GM21390 (cell line): ENCODE measurements around the gene DGUOK.

ENCODE experiments used
- ATAC-seq: cut with Tn5 transposase; IDR thresholded peaks from one replicate; pipeline ENCODE4 v1.9.1; 2021; ENCODE audit not compliant: unreplicated experiment

Gene DGUOK

DNA sequence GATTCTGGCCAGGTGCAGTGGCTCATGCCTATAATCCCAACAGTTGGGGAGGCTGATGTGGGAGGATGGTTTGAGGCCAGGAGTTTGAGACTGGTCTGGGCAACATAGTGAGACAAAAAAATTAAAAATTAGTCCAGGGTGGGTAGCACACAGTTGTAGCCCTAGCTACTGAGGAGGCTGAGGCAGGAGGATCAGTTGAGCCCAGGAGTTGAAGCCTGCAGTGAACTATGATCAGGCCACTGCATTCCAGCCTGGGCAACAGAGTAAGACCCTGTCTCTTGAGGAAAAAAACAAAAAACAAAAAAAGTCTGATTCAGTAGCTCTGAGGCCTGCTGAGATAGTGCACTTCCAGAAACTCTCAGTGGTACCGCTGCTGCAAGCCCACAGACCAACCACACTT lies 50.1 kb downstream of the DGUOK start:
- no peak for ATAC-seq

DNA sequence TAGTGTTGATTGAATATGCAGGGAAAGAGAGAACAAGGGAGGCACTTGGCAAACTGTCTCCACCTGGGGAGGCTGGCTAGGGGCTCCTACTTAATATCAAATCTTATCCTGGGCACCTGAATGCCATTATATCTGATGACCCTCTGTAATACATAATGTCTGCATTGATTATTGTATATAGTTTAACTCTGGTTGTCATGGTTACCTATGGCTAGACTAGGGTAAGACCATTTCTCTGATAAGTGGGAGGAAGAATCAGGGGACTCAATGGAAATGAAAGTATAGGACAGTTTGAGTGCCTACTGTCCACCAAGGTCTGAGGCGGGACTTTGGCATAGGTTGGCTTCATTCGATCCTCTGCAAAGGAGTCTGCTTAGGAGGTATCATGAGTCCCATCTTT lies 50.8 kb downstream of the DGUOK start:
- no peak for ATAC-seq

DNA sequence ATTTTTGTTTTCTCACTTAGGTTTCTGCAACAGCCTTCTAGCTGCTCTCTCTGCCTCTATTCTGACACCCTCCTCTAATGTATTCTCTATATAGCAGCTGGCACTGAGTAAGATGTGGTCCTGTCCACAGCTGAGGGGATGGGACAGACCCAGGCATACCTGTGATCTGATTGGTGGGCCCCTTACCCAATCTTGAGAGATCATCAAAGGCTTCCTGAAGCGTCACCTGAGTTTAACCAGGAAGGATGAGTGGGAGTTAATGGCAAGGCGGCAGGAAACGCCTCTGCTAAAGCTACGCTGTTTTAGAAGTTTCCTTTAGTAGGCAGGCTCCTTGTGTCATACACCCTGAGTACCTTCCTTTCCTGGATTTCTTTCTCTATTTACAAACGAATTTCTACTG lies 52.3 kb downstream of the DGUOK start:
- ATAC-seq, result no peak

DNA sequence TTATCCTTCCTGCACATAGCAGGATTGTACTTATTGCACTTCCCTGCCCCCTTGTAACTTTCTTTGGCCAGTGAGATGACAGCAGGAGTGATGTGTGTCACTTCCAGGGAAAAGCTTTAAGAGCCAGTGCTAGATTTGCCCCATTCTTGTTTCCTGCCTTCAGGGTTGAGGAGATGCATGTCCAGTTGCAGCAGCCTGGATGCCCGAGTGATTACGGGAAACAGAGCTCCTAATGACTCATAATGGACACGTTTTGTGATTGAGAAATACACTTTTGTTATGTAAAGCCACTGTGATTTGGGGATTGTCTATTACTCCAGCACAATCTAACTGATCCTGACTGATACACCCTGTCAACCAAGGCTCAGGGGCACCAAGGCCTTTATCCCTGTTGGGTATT lies 53.0 kb downstream of the DGUOK start:
- no peak for ATAC-seq

DNA sequence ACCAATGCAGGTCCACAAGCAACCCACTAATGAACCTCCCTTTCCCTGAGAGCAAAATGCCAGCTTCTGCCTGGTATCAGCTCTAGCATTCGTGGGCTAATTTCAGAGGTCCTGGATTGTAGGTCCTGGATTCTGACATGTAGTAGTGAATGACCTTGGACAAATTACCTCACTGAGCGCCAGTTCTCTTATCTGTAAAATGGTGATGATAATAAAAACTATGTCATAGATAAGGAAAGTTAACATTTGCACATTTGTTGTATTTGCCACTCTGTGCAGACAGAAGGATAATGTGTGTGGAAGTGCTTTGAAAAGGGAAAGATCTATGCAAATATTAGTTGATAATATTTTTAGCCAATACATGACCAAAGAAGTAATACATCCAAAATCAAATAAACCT lies 53.9 kb downstream of the DGUOK start:
- ATAC-seq, result no peak

DNA sequence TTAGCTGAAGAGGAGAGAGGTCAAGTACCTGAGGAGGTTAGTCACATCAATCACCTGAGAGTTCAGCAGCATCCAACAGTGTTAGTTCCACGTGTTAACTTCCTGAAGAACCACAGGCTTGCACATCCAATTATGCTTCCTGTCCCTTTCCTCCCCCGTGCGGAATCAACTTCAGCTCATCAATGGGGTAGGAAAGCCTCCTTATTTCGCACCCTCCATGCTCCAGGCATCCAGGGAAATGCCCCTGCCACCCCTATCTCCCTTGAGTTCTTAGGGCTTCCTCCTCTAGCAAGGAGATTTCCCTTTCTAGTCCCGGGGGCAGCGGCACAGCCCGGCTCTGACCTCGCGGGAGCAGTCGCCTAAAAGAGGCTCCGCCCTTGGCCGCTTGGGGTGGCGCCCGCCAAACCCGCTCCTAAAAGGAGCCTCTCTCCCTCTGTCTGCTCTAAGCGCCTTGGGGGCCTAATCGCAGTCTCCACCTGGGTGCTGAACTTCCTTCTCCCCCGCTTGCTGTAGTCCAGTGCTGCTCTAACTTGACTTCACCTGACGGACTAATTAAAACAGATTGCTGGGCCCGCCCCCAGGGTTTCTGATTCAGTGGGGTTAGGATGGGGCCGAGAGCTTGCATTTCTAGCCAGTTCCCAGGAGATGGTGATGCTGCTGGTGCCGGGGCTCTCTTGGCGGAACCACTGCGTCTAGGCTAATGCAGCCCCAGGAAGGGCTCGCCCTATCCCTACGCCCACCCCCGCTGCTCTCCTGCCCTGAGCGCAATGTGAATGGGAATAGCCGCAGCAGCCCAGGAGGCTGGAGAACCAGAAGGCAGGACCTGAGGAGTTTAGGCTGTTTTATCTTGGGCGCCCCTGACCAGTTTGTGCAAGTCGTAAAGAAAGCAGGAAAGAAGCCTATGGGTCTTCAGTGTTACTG lies 54.7 kb downstream of the DGUOK start:
- ATAC-seq, result peak; percentile 28

DNA sequence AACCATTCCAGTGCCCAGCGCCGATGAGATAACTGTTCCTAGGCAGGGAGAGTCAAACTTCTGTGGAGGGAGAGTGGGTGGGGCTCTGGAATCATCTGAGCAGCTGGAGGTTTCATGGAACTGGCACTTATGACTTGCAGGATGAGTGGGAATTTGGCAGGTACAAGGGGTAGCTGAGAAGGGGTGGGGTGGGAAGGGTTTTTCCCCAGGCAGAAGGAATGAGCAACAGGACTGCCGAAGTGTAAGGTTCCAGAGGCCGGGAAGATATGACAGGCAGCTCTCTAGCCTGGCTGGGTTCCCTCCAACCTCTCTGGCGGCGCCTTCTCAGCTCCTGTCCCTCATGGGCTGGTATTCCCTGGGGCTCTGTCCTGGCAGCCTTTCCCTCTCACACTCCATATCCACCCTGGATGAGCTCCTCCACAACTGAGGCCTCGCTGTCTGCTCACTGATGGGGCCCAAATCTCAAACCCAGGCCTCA lies 55.5 kb downstream of the DGUOK start:
- no peak for ATAC-seq

DNA sequence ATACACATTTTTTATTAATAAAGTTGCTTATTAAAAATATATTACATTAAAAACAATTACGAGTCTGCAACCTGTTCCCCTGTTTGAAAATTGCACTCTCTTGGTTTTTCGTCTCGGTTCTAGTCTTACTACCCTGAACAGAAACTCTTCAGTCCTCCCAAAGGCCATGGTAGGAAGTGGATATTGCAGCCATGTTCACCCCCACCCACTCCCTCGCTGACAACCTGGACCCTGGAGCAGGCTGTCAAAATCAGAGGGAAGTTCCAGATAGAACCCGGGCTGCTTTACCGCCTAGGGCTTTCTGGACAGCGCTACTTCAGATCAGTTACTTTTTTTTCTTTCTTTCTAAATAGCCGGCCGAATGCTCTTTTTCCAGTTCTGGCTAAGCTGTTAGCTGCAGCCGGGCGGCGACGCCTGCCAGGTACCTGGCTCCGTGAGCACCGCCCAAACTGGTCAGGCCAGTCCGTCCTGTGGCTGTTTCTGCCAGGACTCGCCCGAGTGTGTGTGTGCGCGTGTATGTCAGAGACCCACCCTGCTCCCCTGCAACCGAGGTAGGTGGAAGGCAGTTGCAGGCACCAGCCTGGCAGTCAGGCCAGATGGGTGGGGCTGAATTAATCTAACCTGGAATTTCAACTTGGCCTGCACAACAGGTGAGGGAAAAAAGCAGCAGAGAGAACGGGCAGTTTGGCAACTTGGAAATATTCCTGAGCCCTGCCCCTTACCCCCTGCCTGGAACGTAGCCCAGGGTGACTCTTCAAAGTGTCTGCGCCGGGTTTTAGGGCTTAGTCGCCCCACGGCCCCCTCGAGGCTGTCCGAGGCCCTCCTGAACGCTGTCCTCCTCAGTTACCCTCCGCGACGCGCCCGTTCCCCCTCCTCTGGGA lies 56.9 kb downstream of the DGUOK start:
- no peak for ATAC-seq

DNA sequence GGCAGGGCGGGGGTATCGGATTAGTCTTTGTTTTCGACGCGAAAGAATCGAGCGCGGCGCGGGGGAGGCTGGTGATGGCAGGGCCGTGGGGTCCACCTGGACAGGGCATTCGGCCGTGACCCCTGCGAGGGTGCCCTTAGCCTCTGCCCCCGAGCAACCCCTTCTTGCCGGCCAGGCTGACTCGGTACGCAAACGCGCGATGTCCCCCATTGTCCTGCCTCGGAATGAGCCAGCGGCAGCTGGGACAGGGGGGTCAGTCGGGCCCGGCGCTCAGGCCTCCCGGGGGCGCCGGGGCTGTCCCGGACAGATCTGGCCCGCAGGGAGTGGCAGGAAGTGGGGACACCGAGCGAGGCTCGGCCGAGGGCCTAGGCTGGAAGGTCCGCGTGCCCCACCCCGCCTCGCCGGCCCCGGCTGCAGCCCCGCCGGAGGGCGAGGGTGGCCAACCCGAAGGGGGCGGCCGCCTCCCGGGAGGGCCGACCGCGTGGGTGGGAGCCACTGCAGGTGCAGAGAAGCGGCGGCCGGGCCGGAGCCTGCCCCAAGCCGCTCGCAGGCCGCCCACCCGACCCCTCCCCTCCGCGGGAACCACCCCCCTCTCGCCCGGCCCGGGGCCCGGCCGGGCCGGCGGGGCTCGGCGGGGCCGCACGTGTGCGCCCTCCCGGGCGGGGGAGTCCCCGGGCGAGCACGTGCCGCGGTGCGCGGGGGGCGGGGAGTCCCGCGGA lies 57.7 kb downstream of the DGUOK start, which contains the start of gene TET3:
TSS of gene TET3 (plus strand) at position 708 of the 719 bp plus-strand sequence. CDS start 1,494 bp downstream, outside the sequence.
- ATAC-seq, result peak; percentile 34

DNA sequence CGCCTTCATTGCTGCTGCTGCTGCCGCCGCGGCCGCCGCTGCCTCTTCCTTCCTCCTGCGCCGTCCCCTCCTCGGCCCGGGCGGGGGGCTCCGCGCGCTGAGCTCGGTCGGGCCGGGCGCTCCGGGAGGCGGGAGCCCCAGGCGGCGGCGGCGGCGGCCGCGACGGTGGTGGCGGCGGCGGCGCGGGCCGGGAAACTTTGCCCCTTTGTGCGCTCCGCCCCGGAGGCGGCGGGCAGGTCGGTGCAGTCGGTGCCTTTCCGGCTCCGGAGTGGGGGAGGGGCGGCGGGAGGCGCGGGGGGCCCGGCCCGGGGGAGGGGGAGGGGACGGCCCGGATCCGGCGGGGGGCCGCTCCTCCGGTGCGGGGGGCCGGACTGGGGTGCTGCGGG lies 58.2 kb downstream of the DGUOK start:
- ATAC-seq, result peak; percentile 5

DNA sequence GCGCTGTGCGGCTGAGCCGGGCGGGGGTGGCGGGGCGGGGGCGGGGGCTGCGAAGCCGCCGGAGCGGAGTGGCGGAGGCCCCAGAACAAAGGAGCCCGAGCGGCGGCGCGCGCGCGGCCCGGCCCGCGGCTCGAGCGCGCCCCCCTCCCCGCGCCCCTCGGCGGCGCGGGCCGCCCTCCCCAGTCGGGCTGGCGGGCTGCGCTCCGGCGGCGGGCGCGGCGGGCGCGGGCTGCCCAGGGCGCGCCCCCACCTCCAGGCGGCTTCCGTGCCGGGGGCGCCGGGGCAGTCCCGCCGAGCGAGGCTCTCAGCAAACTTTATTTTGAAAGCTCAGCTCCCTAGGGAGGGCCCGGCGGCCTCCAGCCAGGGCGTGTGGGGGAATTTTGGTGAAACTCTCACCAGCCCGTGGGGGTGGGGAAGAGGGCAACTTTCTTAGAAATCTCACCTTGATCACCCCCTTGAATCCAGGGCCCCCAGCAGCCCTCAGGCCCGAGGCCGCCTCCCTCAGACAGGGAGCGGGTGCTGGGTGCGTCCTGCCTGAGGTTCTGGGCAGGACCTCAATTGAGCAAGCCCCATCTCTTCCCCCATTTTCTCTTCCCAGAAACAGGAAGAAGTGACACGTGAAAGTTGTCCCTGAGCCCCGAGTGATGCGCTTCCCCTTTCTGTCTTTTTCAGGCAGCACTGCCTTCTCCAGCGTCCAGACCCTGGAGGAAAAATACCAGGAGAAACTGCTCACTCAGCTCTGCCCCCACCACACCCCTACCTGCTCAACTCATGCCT lies 58.8 kb downstream of the DGUOK start:
- peak; percentile 24 for ATAC-seq

DNA sequence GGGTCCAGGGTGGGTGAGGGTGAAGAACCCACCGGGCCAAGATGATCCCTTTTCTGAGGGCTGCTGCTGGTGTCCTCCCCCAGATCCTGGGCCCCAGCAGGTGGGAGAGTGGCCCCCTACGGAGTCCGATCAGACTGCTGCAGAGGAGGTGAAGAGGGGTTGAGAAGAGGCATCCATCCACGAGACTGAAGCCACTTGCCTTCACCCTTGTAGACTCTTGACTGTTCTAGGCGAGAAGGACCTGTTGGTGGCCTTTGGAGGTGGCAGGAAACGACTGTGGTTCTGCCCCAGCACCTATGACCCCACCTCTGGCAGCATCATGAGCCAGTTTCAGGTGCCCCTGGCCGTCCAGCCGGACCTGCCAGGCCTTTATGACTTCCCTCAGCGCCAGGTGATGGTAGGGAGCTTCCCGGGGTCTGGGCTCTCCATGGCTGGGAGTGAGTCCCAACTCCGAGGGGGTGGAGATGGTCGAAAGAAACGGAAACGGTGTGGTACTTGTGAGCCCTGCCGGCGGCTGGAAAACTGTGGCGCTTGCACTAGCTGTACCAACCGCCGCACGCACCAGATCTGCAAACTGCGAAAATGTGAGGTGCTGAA lies 59.5 kb downstream of the DGUOK start:
- no peak for ATAC-seq

DNA sequence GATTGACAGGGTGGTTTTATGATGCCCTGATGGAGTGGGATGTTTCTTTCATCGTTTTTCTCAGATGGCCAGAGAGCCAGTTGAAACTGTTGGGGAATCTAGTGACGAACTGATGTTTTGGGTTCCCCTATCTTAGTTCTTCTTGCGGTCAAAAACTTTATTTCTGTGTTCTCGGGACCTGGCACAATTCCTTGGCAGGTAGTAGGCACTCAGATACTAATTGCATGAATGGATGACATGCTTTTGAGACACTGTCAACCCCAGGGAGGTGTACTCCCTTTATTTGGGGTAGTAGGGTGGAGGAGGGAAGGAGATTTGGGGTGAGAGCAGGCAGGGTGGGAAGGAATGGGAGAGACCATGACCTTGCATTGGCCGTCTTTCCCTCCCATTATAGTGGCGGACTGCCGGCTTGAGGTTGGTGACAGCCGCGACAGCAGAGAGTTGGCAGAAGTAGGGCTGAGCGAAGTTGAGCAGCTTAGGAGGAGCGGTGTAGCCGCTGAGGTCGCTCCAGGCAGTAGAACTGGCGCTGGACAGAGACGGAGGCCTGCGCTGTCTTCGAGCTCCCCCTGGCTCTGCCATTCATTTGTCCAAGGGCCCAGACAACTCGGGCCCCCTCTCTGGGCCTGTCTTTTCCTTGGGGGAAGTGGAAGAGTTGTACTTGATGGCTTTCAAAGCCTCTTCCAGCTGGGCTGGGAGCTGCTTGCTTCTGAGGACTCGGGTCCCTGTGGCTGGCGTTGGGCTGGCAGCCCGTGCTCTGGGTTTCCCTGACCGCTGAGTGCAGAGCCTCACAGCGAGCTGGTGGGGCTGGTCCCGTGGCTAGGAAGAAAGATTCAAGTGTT lies 60.6 kb downstream of the DGUOK start:
- ATAC-seq, result no peak

DNA sequence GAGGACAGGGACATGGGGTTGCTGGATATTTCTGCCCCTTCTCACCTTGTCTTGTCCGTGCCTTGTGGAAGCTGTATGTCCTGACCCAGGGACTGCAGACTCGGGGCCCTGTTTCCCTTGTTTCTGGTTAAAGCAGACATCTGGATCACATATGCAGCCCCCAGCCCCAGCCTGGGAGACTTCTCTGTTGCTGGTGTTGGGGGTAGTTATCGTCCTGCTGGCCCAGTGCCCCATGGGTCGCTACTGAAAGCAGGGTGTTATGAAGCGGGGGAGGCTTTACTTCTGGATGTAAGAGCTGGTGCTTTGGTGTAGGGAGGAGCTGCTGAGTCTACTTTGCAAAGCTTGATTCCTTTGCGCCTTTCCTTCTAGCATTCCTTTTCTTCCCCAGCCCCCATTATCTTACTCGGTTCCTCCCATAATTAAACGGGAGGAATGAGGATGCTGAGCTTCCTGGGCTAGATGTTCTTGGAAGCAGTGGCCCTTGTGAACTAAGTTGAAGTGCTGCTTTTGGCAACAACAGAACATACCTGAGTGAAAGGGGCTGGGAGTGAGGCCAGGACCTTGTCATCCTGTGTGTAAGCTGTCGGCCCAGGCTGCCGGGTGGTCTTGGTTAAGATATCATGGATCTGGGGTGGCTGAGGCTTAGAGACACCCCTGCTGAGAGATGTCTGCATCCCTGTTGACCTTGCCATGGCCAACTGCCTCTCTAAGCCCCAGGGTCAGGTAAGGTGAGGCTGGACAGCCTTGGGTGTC lies 61.4 kb downstream of the DGUOK start:
- no peak for ATAC-seq

DNA sequence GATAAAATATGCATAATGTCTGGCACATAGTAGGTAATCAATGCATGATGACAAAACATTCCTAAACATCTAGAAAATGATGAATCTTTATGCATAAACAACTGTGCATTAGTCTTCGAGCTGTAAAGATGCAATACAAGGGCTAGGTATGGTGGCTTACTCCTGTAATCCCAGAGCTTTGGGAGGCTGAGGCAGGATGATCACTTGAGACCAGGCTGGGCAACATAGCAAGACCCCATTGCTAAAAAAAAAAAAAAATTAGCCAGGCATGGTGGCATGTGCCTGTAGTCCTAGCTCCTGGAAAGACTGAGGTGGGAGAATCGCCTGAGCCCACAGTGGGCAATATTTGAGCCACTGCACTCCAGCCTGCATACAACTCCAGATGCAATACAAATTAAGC lies 63.3 kb downstream of the DGUOK start:
- ATAC-seq, result no peak

DNA sequence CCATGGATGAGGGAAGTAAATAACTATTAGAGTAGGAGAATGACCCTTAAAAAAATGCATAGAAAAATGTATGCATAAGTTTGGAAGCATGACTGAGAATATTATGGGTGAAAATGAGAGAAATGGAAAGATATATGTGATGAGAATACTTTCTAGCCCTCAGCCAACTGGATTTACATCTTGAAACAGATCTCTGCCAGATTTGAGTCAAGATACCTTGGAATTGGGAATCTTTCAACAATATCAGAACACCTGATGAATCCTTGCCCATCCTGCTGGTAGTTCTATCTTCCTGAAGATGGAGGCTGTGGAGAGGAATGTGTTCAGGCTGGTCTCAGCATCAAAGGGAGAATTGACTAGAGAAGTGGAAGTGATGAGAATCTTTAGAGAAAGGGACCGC lies 63.9 kb downstream of the DGUOK start:
- no peak for ATAC-seq

DNA sequence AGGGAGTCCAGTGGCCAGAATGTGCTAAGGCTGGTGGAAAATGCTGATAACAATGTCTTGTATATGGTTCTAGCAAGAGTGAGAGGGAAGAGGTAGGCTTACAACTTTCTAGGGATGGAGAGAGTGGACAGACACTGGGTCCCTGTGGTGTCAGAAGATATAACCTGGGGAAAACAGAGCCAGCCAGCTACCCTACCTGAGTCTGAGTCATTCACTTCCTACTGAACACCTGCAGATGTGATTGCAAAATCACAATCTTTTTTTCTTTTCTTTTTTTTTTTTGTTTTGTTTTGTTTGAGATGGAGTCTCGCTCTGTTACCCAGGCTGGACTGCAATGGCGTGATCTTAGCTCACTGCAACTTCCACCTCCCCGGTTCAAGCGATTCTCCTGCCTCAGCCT lies 65.4 kb downstream of the DGUOK start:
- no peak for ATAC-seq

DNA sequence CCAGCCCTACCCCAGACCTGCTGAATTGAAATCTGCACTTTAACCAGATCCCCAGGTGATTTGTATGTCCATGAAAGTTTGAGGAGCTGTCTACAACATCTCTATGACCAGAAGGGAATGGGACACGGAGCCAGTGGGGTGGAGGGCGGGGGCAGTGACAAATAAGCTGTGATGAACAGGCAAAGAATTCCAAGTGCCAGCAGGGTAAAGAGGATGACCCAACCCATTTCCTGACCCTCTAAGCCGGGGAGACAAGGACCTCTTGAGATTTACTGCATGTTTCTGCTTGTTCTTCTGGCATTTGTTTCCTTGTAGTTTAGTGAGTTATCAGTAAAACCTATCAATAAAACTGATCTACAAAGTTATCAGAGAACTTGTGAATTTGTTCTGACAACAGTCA lies 66.7 kb downstream of the DGUOK start:
- ATAC-seq, result no peak
